GM12872 (cell line): ENCODE data around the gene ADGRB2.
A peak's percentile ranks its signal among the peaks of the same experiment; 100 is the strongest.

Experiments
- TF ChIP-seq, protein P1 (sequence below): IDR thresholded peaks from 3 replicates; pipeline ENCODE4 v1.5.1; 2011; ENCODE audit warnings: low read depth, mild to moderate bottlenecking, low read length, moderate library complexity; ENCODE audit not compliant: insufficient read depth

The ADGRB2 gene

DNA sequence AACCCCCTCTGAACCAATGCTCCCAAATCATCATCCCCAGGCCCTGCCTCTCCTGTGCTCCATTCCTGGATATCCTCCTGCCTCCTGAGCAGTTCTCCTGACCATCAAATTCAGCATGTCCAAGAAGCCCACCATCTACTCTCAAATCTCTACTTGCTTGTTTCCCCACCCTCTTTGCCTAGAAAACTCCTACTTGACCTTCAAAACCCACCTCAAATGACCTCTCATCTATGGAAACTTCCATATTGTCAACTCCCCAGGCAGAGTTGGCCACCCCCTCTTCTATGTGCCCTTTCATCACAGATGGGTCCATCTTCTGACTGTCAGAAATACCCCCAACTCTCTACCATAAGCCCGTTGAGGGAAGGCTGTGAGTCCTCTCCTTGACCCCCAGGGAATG is 16.8 kb downstream of the ADGRB2 start:
- TF ChIP-seq, protein P1, sequence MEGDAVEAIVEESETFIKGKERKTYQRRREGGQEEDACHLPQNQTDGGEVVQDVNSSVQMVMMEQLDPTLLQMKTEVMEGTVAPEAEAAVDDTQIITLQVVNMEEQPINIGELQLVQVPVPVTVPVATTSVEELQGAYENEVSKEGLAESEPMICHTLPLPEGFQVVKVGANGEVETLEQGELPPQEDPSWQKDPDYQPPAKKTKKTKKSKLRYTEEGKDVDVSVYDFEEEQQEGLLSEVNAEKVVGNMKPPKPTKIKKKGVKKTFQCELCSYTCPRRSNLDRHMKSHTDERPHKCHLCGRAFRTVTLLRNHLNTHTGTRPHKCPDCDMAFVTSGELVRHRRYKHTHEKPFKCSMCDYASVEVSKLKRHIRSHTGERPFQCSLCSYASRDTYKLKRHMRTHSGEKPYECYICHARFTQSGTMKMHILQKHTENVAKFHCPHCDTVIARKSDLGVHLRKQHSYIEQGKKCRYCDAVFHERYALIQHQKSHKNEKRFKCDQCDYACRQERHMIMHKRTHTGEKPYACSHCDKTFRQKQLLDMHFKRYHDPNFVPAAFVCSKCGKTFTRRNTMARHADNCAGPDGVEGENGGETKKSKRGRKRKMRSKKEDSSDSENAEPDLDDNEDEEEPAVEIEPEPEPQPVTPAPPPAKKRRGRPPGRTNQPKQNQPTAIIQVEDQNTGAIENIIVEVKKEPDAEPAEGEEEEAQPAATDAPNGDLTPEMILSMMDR, result no peak

DNA sequence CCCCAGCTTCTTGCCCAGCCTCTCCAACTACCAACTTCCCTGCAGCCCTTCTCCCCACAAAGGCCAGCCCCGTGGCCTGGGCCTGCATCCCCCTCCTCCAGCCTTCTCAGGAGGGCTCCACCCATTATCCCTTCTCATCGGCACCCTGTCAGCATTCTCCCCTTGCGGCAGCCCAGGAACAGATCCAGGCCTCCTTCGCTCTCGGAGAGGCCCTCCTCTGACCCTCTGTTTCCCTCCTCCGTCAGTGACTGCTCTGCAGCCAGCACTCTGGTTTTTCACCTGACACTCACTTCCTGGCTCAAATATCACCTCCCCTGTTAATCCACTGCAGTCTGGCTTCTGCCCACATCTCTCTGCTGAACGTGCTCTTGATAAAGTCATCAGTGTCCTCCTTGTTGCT is 17.5 kb downstream of the ADGRB2 start:
- TF ChIP-seq, protein P1, result no peak

DNA sequence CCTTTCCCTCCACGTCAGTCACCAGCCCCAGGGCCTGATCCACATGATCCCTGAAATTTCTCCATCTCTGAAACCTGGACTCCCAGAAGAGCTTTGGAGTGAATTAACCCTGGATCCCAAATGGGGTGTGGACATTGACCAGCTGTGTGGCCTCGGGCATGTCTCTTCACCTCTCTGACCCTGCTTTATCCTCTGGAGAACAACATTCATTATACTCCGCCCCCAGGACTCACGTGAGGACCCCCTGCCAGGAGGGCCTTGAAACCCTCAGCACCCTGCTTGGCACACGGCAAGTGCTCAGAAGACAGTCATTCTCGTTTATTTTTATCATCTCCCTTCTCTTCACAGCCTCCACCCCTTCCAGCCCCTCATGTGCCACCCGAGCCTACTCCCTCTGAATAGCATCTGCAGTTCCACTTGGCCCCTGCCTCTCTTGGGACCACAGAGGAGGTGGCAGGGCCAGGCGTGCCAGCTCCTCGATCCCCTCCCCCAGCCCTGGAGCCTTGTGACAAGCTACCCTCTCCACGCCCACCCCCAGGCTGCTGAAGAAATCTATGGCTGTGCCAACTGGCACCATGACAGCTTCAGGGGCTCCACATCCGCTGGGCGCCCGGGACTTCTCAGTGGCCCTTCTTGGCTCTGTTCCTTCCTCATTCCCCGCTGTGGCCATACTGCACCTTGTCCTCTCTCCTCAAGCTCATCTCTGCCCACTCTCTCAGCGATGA is 18.0 kb downstream of the ADGRB2 start:
- TF ChIP-seq, protein P1, result no peak

DNA sequence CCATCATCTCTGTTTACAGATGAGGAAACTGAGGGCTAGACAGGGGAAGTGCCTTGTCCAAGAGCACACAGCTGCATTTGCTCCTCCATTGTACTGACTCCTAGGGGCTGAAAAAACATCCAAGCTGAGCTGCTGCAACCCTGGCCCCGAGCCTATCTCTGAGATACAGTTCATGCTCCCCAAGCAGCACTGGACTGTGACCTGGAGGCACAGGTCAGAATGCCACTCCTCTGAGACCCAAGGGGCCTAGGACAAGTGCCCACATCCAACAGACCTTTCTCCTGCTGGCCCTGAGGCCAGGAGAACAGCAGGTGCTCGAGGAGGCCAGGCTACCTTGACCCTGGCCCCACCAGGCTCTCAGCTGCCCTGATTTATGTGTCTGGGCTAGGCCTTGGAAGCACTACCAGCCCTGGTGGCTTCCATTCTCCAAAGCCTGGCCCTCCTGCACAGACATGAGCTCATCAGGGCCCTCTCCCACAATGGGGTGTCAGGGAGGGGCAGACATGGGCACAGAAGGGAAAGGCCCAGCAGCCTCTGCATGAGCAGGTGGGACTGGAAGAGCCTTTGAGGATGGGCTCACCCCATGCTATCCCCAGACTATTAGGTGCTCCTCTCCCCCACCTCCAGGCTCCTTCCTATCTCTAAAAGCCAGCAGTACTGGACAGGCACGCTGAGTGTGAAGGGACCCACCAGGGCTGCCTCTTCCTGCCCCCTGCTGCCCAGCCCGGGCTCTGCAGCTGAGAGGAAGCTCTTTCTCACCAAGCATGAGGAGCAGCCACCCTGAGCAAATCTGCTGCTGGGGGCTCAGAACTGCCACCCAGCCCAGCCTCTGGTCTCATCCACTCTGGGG is 18.8 kb downstream of the ADGRB2 start:
- TF ChIP-seq, protein P1, result peak; percentile 88

DNA sequence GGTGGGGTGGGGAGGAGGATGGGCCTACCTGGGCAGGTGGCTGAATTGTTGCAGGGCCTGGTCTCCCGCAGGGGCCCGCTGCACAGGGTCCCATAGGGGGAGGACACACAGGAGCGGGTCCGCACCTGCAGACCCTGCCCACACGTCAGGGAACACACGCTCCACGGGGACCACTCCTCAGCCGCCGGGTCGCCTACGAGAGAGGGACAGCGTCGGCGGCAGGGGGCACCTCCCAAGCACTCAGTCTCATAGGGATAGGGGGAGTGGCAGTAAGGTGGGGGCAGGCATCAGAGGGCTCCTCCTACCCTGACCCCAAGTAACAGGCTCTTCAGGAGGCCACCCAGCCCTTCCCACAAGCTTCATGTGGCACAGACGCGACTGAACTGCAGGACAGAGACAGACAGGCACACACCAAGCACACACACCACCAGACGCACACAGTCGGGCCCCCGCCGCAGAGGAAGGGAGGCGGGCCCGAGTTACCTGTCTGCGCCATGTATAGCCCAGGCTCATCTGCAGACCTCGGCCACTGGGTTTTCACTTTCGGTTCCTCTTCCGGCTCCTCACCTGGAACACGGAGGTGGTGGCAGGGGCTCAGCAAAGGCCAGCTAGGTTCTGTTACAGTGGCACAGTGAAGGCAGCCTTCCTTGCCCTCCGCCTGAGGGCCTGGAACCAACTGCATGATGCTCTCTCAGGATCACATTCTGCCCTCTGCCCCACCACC is 19.8 kb downstream of the ADGRB2 start:
- TF ChIP-seq, protein P1, result no peak

DNA sequence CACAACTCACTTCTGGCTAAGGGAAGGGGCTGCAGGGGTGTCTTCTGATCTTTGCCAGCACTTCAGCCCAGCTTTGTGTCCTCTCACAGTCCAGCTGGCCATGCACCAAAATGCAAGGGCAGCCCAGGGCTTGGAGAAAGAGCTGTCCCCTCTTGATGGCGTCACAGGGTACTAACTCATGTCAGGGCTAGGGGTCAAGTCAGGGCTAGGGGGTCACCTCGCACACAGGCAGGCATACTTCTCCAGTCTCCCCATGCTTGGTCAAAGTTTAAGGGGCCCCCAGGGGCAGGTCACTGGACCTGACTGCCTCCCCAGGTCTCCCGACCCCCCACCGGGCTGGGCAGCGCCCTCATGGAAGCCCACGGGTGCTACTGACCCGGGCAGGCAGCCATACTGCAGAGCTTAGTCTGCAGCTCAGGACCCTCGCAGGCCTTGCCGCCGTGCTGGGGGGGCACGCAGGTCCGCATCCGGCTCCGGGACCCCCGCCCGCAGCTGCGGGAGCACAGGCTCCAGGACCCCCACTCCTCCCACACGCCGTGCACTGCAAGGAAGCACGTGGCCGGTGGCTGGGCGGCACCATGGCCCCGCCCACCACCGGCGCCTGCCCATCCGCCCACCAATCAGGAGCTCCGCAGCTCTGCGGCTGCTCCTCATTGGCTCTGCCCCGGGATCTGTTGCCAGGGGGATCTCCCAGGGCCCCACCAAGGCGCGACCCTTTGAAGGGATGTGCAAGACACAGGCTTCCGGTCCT is 21.5 kb downstream of the ADGRB2 start:
- TF ChIP-seq, protein P1, result no peak
